DMS79 (cell line): ENCODE data around the gene TLCD1.
A peak's percentile ranks its signal among the peaks of the same experiment; 100 is the strongest.

Experiments
- DNase-seq: peaks from one replicate; lab custom pipeline; 2025; lab: John Stamatoyannopoulos, UW

TLCD1 gene, protein sequence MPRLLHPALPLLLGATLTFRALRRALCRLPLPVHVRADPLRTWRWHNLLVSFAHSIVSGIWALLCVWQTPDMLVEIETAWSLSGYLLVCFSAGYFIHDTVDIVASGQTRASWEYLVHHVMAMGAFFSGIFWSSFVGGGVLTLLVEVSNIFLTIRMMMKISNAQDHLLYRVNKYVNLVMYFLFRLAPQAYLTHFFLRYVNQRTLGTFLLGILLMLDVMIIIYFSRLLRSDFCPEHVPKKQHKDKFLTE

DNA sequence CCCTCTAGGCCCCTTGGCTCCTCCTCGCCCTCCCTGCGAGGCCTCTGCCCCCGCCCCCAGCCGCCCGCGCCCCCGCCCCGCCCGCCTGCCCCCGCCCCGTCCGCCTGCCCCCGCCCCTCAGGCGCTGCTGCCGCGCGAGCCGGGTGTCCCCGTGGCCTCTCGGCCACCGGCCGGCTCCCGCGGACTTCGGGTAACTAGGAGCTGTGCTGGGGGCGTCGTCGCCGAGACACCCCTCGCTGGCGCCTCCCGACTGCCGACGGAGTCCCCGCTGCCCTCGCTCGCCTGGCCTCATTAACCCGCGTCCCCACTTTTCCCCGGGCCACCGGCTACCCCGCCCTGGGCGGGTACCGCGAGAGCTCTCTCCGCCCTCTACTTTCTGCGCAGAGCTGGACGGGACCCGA, at the start of gene TLCD1:
TLCD1 (minus strand) TSS at position 8 of the 401 bp plus-strand sequence. CDS start 136 bp downstream, outside the sequence.
- DNase-seq, result no peak

DNA sequence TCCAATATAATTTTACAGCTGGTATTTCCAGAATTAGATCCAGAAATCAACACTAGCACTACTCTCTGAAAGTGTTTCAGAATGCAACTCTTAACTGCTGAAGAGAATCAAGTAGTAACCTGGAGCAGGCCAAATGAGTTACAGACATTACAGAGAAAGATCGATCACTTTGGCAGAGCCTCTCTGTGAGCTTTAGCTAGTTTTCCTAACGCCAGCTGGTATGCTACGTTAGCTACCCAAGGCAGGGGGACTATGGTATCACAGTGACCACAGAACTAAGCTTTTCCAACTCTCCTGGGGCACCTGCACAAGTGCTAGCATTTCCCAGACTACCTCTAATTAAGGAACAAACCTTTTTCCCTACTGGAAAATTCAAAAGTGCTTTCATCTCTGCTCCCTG, 48.2 kb upstream of the TLCD1 start:
- DNase-seq, result no peak

DNA sequence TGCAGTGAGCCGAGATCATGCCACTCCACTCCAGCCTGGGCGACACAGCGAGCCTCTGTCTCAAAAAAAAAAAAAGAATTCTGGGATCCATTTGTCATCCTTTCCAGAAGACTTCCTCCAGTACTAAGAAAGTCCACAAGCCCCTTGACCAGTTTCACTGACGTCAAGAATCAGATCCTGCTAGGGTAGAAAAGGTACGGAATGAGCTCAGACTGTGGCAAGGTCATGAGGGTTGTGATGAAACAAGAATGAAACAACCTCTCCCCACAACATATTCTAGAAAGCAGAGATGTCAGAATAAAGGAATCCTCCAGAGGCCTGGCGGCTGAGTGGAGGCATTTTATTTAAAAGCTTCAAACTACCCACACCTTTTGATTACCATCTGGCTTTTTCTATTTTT, 47.7 kb upstream of the TLCD1 start:
- DNase-seq, result no peak

DNA sequence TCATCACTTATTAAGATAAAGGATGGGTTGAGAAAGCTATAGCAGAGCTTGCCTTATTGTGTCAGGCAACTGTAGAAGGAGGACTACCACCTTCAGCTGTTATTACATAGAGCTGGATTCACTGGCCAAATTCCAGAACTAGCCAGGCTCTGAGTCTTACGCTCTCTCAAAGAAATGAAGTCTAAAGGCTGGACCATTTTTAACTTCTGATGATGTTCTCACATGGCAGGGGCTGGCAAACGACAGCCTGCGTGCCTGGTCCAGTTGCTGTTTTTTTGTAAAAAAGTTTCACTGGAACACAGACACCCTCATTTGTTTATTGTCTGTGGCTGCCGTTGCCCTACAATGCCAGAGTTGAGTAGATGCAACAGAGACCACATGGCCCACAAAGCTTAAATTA, 39.0 kb upstream of the TLCD1 start:
- no peak for DNase-seq

DNA sequence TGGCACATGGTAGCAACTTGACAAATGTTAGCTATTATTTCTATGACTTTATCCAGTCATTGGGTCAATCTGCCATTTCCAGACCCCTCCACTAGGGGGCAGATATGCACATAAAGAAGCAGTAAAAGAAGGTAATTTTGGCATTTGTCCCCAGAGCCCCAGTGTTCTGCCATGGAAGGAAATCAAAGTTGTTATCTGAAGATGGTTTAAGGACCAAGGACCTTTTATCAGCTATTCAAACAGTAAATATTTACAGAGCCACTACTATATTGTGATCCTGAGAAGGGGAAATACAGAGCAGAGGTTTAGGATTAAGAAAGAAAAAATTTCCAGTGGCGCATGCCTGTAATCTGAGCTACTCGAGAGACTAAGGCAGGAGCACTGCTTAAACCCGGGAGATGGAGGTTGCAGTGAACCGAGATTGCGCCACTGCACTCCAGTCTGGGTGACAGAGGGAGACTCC, 37.8 kb upstream of the TLCD1 start:
- peak; percentile 51 for DNase-seq

DNA sequence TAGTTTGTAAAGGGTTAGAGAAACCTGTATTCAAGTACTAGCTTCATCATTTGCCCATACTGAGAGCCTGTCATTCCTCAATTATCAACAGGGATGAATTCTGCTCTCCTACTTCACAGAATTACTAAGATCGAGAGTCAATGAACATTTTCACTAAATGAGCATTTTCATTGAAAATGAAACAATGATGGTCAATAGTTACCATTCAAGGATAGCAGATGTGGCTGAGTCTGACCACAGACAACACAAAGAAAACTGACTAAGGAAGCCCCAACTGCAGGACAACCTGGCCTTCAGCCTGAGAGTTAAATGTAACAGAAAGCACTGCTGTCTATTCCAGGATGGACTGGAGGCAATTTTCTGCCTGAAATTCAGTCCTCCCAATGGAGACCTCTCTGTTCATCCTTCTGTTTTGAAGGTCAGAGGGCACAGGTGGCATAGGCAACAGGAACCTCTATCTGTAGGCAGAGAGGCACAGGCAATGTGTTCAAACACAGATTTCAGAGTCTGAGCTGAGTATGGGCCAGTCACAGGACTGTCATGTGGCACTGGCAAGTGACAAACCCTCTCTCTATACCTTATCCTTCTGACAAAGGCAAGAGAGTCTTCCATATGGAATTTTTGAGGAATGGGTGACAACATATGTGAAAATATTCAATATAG, 37.2 kb upstream of the TLCD1 start:
- no peak for DNase-seq

DNA sequence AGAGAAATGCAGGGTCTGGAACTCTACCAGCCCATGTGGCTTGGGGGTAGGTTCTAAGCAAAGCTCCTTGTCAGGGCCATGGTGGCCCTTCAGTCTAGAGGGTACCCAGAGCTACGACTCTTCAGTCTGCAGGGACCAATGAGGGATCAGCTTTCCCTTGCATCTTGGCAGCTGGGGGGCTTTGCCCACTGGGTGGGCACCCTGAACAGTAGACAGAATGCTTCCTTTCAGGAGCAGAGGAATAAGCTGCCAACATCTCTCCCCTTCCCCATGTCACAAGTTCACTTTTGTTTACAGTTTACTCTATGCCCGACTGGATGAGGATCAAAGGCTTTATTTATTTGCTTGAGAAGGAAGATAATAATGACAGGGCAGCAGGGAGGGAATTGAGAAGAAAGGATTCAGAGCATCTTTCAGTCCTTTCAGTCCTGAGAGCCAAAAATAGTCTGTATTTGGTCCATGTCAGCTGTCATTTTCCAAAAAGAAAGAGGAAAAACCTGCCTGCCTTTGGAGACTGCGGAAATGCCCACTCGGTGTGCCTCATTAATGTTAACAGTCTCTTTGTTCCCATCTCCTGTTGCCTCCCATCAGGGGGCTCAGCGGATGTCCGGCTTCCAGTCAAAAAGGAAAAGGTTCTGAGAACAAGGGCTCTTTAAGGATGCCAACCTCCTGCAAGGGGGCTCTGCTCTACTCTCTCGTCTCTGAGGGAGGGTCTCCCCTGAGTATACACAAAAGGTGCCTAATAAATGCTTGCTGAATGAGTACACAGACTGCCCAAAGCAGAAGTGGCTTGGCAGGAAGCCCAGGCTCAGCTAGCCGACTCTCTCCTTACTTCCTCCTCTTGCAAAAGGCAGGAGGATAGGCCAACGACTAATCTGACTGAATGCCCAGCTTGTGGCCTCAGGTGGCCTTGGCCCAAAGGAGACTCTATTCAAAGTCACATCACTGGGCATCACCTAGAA, 34.8 kb upstream of the TLCD1 start:
- DNase-seq, result peak; percentile 69

DNA sequence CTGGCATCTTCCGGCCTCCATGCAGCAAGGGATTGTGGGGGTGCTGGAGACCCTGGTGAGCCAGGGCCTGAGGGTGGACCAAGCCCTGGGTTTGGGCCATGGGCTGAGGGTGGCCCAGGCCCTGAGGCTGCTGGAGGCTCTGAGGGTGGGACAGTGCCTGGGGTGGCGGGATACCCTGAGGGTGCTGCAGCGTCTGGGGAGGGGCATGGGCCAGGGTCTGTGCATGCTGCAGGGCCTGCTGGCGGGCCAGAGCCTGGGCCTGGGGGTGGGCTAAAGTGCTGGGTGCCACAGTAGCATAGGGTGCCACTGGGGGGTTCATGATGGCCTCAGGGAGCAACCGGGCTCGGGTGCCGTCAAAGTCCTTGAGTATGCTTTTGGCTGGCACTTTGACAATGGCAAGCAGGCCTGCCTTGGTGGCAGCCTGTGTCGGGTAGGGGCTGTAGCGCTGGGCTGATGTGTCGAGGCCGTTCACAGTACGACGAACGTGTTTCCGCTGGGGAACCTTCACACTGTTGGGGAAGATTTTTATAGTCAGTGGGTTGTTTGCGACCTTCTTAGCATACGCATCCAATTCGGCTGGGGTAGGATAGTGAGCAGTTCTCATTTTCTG, 33.3 kb upstream of the TLCD1 start:
- no peak for DNase-seq

DNA sequence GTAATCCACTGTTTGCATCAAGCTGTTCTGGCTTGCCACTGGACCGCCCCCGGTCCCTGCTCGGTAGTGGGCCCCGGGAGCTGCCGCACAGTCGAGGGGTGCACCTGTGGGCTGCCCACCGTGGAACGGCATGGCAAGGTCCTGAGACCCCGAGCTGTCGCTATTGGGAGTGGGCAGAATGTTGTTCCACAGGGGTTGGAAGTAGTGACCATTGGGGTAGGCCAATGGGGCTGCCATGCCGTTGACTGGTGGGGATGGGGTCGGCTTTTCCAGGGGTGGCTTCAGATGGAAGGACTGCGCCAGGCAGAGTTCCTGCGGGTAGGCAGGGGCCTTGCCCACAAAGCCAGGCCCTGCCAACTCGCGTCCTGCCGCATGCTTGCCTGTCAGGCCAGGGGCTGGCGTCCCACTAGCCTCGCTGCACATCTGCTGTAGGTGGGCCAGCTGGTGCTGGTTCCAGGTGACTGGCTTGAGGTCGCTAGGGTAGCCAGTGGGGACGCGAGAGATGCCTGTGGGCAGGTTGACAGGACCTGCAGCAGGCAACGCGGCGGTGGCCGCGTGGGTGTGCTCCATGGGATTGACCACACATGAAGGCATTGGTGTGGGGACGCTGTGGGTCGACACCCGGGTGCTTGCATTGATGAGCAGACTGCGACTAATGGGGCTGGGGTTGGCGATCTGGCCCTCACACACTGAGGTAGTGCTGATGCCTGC, 32.5 kb upstream of the TLCD1 start:
- no peak for DNase-seq

DNA sequence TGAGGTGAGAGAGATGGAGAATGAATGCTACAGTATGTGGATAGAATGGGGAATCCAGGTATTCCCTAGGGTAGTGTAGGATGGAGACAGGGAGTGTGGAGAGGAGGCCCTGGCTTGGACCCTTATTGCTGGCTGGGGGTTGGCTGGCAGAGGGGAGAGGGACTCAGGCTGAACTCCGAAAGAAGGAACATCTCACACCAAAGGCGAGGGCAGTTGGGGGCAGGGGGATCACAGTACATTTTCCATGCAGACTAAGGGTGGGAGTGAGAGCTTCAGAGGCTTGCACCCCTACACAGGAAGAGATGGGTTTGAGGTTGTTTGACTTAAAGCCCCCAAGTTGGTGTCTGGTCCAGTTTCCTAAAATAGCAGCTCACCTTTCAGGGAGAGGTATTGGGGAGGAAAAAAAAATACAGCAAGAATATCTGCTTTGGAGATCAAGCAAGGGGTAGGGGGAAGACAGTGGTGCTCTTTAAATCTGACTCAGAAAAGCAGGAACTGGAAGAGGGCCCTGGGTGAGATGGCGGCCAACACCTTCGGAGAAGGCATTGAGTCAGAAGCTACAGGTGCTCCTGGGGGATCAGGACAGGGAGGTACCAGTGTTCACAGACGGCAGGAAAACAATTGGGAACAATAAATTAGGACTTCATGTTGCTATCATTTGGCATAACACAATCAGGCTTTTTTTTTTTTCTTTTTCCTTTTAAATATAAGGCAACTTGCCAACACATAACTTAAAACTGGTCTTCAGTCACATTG, 30.2 kb upstream of the TLCD1 start:
- no peak for DNase-seq

DNA sequence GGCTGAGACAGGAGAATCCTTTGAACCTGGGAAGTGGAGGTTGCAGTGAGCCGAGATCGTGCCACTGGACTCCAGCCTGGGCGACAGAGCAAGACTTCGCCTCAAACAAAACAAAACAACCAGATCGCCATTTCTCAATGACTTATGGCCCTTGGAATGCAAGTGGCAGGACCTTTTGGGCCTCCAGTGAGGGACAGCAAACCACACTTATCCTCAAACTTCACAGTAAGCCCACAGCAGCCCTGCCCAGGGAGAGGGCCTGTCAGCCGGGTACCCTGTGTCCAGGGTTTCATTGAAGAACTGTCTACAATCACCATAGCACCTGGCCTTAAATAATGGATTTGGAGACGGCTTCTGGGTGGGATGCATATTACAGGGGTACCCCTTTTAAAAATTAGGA, 29.5 kb upstream of the TLCD1 start:
- DNase-seq, result no peak

DNA sequence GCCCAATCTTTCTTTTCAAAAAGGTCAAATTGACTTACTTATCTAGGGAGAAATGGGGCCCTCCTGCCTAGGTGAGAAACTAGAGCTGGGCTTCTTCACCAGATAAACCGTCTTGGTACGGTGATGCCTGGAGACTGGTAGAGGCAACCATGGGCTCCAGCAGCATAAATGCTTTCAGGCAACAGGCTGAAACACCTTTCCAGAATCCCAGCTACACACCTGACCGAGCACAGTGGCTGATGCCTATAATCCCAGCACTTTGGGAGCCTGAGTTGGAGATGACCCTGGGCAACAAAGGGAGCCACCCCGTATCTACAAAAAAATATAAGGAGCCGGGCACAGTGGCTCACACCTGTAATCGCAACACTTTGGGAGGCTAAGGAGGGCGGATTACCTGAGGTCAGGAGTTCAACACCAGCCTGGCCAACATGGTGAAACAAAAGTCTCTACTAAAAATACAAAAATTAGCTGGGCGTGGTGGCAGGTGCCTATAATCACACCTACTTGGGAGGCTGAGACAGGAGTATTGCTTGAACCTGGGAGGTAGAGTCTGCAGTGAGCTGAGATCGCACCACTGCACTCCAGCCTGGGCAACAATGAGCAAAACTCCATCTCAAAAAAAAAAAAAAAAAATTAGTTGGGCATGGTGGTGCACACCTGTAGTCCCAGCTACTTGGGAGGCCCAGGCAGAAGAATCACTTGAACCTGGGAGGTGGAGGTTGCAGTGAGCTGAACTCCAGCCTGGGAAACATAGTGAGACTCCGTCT, 25.8 kb upstream of the TLCD1 start:
- no peak for DNase-seq

DNA sequence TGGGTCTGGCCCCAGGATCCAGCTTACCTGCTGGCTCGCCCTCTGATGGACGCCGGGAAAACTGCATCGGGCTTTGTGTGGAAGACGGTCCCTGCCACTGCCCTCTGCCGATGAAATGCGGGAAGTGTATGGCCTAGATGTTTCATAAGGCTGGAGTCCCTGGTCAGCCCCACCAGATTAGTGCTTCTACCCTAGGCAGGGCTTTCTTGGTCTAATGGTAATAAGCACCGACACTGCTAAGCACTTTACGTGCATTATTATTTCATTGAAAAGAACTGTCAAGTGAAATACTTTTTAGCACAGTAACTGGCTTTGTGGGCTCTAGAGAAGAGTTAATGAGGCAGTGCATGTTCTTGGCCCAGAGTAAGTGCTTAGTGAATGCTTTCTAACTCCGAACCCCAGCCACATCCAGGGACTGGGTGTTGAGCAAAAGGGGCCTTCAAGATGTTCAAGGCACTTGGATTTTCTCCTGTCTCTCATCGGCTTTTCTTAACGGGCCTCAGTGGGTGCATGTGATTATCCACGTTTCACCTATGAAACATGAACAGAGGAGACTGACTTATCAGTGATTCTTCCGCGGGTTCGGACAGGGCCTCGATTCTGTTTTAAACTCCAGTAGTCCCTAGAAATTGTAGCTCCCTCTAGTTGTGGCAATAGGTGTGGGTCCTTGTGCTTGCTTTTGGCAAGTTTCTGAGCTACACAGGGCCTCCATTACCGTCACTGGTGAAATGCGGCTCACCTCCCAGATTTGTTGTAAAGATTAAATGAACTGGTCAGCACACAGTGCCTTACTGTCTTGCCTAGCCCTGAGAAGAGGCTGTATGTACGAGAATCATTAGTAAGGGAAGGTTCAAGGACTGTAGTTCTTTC, 24.4 kb upstream of the TLCD1 start:
- DNase-seq, result peak; percentile 70

DNA sequence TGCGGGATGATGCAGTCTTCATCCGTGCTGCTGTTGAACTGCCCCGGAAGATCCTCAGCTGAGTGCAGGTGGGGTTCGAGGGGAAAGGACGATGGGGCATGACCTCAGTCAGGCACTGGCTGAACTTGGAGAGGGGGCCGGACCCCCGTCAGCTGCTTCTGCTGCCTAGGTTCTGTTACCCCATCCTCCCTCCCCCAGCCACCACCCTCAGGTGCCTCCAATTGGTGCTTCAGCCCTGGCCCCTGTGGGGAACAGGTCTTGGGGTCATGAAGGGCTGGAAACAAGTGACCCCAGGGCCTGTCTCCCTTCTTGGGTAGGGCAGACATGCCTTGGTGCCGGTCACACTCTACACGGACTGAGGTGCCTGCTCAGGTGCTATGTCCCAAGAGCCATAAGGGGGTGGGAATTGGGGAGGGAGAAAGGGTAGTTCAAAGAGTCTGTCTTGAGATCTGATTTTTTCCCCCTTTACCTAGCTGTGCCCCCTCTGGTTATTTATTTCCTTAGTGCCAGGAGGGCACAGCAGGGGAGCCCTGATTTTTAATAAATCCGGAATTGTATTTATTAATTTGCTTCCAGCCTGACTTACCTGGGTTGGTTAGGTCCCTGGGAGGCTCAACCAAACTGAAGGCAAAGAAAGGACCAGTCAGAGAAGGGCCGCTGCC, 23.6 kb upstream of the TLCD1 start:
- DNase-seq, result no peak

DNA sequence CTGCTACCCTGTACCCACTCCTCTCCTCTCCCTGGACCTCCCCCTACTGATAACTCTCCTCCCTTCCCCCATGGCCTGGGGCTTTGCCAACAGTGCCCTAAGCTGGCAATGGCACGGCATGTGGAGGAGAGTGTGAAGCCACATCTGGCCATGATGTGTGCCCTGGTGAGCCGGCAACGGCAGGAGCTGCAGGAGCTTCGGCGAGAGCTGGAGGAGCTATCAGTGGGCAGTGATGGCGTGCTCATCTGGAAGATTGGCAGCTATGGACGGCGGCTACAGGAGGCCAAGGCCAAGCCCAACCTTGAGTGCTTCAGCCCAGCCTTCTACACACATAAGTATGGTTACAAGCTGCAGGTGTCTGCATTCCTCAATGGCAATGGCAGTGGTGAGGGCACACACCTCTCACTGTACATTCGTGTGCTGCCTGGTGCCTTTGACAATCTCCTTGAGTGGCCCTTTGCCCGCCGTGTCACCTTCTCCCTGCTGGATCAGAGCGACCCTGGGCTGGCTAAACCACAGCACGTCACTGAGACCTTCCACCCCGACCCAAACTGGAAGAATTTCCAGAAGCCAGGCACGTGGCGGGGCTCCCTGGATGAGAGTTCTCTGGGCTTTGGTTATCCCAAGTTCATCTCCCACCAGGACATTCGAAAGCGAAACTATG, 23.0 kb upstream of the TLCD1 start:
- no peak for DNase-seq

DNA sequence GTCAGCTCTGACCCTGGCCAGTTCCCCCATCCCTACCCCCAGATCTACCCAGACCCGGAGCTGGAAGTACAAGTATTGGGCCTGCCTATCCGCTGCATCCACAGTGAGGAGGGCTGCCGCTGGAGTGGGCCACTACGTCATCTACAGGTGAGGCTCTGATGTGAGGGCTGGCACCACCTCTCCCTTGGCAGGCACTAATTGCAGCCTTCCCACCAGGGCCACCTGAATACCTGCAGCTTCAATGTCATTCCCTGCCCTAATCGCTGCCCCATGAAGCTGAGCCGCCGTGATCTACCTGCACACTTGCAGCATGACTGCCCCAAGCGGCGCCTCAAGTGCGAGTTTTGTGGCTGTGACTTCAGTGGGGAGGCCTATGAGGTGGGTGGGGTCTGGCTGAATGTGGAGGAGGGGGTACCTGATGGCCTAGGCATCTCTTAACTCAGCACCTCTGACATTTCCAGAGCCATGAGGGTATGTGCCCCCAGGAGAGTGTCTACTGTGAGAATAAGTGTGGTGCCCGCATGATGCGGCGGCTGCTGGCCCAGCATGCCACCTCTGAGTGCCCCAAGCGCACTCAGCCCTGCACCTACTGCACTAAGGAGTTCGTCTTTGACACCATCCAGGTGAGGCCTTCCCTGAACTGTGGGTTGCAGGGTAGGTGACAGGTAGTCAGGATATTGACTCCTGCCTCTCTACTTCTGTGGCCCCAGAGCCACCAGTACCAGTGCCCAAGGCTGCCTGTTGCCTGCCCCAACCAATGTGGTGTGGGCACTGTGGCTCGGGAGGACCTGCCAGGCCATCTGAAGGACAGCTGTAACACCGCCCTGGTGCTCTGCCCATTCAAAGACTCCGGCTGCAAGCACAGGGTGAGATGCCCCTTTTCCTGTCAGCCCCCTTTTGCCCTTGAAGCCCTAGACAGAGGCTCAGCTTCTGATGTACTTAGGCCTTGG, 22.0 kb upstream of the TLCD1 start:
- DNase-seq, result no peak
